ENCODE results near the gene ERBB4.
"Not testable (repeated sequence)": the region's sequence is repeated elsewhere in the genome, so short reads cannot be mapped to it uniquely, and the experiment has no call there.

ERBB4 gene

DNA sequence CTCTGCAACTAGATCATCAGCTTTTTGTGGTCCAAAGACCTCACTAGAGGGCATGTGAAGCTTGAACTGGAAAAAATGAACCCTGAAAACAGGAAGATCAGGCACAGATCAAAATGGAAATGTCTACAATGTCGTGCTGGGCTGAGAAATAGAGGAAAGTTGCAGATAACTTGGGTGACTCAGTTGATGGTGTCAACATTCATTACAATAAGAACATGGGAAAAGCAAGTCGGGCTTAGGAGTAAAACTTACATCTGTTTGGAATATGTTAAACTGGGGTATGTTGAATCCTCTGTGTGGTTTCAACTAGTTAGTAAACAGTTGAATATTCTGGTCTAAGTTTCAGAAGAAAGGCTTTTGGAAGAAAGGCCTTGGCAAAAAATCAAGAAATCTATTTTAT, 940.4 kb downstream of the ERBB4 start:
- no peak for DNase-seq (ENCODE audit: low read depth)

GRCh38 chr2:211592006-211592405, 946.6 kb downstream of the ERBB4 start:
- DNase-seq (ENCODE audit: low read depth) = not testable (repeated sequence)

- DNase-seq (ENCODE audit: low read depth) = no peak
These were observed 947.2 kb downstream of the ERBB4 start for GRCh38 chr2:211591426-211591825.

- no peak for DNase-seq (ENCODE audit: low read depth)
These were observed 970.2 kb downstream of the ERBB4 start for GRCh38 chr2:211568439-211568838.

DNA sequence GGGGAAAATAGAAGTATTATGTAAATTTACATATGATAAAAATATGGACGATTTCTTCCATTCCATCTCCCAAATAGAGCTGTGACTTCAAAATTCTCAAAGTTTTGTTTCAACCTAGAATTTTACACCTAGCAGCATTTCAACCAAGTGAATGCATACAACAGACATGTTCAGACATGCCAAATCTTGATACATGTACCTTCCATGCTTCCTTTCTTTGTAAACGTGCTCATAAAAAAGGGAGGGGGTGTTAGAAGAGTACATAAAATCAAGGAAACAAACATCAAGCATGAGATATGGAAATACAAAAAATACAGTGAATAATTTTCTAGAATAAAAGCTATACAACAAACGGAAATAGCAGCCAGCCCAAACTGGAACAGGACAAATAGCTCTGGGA, 974.2 kb downstream of the ERBB4 start:
- DNase-seq (ENCODE audit: low read depth) = no peak

DNA sequence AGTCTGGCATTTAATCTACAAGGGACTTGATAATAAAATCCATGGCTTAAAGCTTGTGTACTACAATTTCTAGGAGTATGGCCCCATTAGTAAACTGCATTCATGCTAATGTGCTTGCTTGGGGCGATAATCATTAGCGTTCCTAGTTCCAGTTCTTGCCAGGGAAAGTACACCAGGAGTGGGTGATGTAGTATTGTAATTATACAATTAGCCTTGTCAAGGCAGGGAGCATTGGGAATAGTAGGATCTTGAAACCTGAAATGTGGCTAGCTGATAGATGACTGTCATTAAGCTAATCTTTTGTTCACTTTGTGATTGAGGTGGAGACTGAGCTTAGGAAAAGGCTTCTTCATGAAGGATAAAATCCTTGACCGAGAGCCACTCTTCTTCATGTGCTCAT, 993.0 kb downstream of the ERBB4 start:
- no peak for DNase-seq (ENCODE audit: low read depth)

DNA sequence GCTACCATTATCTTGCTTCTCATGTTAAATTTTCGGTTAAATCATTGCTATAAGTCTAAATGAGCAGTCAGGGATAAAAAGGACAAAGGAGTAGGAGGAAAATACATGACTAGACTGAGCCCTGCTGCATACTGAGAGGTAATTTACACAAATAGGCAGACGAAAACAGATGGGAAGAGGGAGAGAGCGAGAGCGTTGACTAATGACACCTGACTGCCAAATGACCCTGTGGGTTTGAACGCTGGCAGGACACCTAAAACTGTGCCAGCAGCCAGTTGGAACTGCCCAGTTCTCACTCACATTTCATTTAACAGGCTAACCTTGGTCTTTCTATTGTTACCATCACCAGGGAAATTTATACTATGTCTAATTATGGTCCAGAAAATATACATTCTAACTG, 1004.0 kb downstream of the ERBB4 start:
- DNase-seq (ENCODE audit: low read depth) = no peak

- not testable (repeated sequence) for DNase-seq (ENCODE audit: low read depth)
These were observed 1014.4 kb downstream of the ERBB4 start for GRCh38 chr2:211524248-211524647.

GRCh38 chr2:211516537-211516936, 1022.1 kb downstream of the ERBB4 start:
- no peak for DNase-seq (ENCODE audit: low read depth)

DNA sequence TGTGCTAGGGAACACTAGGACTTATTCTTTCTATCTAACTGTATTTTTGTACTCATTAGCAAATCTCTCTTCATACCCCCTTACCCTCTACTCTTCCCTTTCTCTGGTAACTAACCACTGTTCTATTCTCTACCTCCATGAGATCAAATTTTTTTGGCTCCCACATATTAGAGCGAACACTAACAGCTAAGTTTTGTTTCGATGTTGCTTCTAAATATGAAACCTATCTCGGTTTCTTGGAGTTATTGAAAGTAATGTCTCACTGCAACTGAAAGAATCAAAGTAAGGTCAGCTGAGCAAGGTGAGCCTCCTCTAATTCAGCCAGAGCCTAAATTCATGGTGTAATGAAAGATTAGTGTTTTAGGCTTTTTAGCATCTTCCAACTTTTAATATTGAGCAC, 1024.6 kb downstream of the ERBB4 start:
- no peak for DNase-seq (ENCODE audit: low read depth)

DNA sequence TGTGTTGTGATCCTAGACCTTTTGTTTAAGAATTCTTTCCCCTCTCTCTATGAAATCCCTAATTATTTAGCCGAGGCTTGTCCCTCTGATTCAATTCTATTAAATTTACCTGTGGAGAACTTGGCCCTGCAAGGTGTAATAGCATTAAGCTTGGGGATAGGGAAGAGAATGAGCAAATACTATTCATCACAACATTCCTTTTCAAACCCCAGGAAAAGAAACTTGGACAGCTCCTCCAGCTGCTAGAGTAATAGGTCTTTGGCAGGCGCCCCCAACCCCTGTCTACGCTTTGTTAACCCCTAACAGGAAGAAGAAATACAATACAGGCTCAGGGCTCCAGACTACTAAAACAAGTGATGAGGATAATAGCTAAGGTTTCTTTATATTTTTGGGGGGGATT, 1025.2 kb downstream of the ERBB4 start:
- no peak for DNase-seq (ENCODE audit: low read depth)

GRCh38 chr2:211512806-211513205, 1025.8 kb downstream of the ERBB4 start:
- DNase-seq (ENCODE audit: low read depth) = no peak

- DNase-seq (ENCODE audit: low read depth) = no peak
These were observed 1034.7 kb downstream of the ERBB4 start for GRCh38 chr2:211503856-211504255.

GRCh38 chr2:211503198-211503597, 1035.4 kb downstream of the ERBB4 start:
- DNase-seq (ENCODE audit: low read depth) = no peak

- DNase-seq (ENCODE audit: low read depth) = no peak
These were observed 1039.9 kb downstream of the ERBB4 start for GRCh38 chr2:211498551-211499205.

DNA sequence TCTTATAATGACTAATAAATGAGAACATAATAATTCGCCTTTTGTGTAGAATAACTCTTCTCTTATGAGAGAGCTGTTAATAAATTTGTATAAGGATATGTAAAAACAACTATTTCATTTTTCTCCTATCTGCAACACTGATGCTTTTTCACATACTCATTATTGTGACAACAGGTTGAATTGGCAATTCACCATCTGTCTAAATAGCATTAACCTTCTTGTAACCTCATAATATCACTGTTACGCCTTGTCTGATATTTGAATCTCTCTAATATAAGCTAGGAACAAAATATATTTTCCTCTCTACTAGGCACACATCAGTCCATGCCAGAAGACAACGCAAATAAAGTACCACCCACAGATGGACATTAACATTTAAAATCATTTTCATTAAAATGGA, 1043.3 kb downstream of the ERBB4 start:
- DNase-seq (ENCODE audit: low read depth) = no peak

GRCh38 chr2:211494536-211494935, 1044.1 kb downstream of the ERBB4 start:
- no peak for DNase-seq (ENCODE audit: low read depth)

- no peak for DNase-seq (ENCODE audit: low read depth)
These were observed 1044.5 kb downstream of the ERBB4 start for GRCh38 chr2:211494085-211494484.

- no peak for DNase-seq (ENCODE audit: low read depth)
These were observed 1050.9 kb downstream of the ERBB4 start for GRCh38 chr2:211487733-211488132.

DNA sequence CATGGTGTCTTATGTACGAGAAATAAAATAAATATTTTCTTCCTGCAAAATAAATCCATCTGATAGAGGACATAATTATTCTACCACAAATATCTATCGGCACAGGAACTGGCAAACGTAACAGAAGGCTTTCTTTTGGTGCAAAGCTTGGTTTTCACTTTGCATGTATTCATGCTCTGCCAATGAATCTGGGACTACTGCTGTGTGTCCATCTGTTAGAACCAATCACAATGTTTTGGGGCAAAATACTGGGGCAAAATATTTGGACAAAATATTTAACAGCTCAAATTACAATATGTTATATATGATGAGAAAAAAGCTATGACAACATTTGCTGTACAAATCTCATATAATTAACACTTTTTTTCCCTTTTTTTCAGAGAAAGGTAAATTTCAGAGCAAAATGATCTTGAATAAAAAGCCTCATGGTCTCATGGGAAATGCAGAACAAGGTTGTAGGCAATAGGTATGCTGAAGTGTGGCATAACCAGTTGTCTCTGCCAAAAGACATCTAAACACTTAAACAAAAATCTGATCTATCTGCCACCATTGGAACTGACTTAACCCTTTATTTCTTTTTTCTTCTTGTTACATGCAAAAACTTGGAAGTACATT, 1059.0 kb downstream of the ERBB4 start:
- DNase-seq (ENCODE audit: low read depth) = no peak

- no peak for DNase-seq (ENCODE audit: low read depth)
These were observed 1060.9 kb downstream of the ERBB4 start for GRCh38 chr2:211477537-211478275.

GRCh38 chr2:211473116-211473515, 1065.5 kb downstream of the ERBB4 start:
- no peak for DNase-seq (ENCODE audit: low read depth)

- DNase-seq (ENCODE audit: low read depth) = no peak
These were observed 1068.9 kb downstream of the ERBB4 start for GRCh38 chr2:211469664-211470059.

Measured in activated T-helper 9 cell treated with anti-CD3 and anti-CD28 coated beads, Interleukin-2, amount 50 U/mL, for 16 hours (primary cell).